ENCODE data around the gene ATP5ME.
"Not testable (repeated sequence)": the region's sequence is repeated elsewhere in the genome, so short reads cannot be mapped to it uniquely, and the experiment has no call there.

ATP5ME gene

GRCh38 chr4:704198-704891 is 30.3 kb upstream of the ATP5ME start:
- no peak for DNase-seq

DNA sequence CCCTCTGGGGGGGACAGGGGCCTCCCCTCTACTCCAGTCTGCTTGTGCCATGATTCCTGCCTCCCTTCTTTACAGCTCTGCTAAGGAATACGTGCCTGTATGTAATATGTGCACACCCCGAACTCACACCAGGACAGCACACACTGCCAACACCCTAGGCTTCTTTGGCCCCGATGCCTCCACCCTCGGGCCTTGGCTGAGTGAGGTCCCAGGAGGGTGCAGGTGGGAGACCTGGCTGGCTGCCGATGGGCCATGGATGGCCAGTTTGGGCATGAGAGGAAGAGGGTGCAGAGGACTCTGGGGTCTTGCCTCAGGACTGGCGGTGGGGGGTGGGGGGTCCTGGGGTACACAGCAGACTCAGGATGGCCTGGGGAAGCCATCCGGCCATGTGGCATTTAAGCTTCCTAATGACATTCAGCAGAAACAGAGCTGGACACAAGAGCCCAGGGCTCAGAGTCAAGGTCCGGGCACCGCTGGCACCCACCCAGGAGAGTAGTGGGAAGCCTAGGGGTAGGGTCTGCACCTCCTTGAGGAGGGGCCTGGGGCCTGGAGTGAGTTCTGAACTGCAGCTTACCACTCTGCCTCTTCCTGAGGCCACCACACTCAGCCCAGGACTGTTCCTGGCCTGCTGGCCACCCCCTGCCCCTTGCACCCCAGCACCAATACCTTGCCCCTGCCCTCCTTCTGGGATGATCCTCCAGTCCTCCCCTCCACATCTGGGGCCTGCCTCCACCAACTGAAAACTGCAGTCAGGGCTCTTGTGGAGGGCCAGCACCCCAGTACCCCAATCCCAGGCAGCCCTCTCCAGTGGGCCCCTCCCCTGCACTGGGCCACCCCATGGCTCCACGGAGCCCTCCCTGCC is 29.5 kb upstream of the ATP5ME start:
- no peak for DNase-seq

GRCh38 chr4:702618-703048 is 28.6 kb upstream of the ATP5ME start:
- no peak for DNase-seq

- no peak for DNase-seq
Measured at GRCh38 chr4:700587-701264, 26.6 kb upstream of the ATP5ME start.

- DNase-seq = no peak
Measured at GRCh38 chr4:699816-700580, 25.9 kb upstream of the ATP5ME start.

- DNase-seq = not testable (repeated sequence)
Measured at GRCh38 chr4:694341-694940, 20.4 kb upstream of the ATP5ME start.

- no peak for DNase-seq
Measured at GRCh38 chr4:692771-693554, 18.9 kb upstream of the ATP5ME start.

GRCh38 chr4:689723-690122 is 15.6 kb upstream of the ATP5ME start:
- DNase-seq = no peak

GRCh38 chr4:688854-689681 is 15.0 kb upstream of the ATP5ME start, which contains the start of gene SLC49A3:
Gene SLC49A3, minus strand, starts transcription at chr4:689151. Its CDS starts 24 bp downstream, at chr4:689127.
- no peak for DNase-seq

GRCh38 chr4:687971-688853 is 14.1 kb upstream of the ATP5ME start:
- no peak for DNase-seq

DNA sequence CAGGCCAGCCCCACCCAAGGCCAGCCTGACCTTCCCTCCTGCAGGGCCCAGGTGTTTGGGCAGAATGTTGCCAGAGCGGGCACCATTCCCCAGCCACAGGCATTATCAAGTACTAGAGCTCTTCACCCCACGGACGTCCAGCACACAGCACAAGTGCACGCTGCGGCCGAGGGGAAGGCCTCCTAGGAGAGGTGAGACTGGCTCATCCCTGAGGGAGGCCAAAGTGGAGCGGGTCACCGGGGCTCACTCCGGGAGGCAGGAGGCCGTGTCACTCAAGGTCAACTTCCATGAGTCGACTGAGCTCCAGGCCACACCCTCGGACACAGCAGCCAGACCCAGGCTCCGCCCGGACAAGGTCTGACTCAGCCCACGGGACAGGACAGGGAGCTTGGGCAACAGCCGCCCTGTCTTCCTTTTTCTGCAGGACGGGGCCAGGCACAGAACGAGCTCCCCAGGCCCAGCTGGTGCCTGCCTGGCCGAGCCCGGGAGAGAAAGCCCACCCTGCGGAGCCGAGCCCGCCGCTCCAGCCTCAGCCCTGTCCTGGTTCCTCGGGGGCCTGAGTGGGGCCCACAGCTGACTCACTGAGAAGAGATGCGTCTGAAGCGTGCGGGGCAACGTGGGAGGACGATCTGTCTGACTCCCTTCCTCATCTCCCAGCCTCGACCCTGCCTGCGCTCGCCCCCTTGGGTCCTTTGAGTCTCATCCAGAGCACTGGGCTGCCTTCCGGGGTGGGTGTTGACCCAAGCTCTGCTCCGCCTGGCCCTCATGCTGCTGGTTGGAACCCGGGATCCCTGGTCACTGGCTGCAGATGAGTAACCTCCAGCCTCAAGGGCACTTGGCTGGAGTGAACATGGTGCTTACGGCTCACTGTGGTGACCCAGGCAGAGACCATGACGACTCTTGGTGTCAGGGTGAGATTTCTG is 13.2 kb upstream of the ATP5ME start:
- DNase-seq = no peak

DNA sequence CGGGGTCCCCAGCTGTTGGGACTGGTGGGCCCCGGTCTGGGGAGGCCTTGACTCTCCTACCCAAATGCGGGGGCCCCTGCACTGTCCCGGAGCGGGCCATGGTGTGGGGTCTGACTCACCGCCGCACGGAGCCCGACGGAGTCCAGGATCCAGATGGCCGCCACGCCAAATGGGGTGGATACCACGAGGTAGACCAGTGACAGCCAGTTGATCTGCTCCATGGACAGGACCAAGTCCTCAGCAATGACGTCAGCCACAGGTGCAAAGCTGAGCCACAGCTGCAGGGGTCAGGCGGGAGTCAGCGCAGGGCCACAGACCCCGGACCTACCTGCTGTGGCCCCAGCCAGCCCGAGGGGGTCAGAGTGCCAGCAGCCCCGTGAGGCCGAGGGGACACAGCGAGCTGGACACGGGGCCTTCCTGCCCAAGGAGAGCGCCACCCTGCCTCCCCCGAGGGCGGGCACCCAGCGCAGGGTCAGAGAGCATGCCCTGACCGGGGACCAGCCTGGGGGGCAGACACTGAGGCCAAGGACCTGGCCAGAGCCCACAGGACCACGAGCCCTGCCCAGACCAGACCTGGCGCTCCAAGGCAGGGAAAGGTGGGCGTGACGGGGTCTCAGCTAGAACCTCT is 12.5 kb upstream of the ATP5ME start:
- no peak for DNase-seq

GRCh38 chr4:685679-686412 is 11.8 kb upstream of the ATP5ME start:
- no peak for DNase-seq

DNA sequence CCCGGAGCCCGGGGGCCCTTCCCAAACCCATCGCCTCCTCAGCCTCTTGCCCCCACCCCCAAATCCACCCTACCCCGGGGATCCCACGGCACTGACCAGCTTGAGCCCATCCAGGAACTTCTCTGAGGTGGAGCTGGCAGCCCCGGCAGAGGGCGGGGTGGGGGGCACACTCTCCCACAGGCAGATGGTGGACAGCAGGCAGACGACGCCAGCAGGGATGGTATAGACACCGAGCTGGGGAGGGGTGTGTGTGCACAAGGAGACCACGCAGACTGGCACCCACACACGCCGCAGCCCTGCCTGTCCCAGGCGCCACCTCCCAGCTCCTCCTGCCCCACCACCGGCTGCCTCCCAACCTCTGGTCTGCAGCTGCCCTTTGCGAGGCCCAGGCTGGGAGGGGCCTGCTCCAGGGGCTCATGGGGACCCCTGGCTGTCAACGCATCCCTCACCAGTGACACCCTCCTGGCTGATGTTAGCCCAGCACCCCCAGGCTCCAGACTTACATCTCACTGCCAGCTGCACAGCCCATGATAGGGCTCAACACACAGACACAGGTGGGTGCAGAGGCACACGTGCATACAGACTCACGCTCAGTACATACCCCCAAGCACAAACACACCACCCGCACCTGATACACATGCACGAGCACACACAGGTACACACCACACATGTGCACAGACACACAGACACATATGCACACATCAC is 10.7 kb upstream of the ATP5ME start:
- no peak for DNase-seq

DNA sequence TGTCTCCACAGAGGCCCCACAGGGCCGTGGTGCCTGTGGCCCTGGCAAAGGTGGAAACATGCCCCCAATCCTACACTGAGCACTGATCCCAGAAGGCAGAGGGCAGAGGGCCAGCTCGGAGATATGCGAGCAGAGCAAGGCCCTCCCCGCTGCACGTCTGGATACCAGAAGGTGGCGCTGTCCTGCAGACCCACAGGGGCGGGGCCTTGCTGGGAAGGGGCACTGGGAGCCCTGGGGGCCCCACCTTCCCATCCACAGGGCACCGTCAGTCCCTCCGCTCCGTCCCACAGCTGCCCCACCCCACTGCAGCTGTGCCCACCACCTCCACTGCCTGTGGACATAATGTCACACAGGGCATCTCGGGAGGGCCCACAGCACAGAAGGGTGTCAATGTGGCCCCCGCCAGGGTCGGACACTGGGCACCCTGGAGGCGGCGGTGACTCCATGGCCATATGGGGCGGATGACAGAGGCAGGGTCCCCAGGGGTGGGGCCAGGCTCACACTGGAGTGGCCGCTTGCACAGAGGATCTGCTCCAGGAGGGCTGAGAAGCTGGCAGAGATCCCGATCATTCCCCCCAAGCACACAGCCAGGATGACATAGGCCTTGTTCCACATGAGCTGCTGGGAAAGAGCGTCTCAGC is 10.0 kb upstream of the ATP5ME start:
- DNase-seq = no peak
